ENCODE results near the gene OR11H7.
"Not testable (repeated sequence)": the region's sequence is repeated elsewhere in the genome, so short reads cannot be mapped to it uniquely, and the experiment has no call there.

OR11H7 gene

DNA sequence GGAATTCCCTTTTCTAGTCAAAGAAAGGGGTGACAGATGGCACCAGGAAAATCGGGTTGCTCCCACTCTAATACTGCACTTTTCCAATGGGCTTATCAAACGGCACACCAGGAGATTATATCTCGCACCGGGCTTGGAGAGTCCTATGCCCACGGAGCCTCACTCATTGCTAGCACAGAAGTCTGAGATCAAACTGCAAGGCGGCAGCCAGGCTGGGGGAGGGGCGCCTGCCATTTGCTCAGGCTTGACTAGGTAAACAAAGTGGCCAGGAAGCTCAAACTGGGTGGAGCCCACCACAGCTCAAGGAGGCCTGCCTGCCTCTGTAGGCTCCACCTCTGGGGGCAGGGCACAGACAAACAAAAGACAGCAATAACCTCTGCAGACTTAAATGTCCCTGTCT is 51.5 kb downstream of the OR11H7 start:
- not testable (repeated sequence) for DNase-seq

Data from fibroblast of skin of right quadriceps (primary cell).